ENCODE results near the gene USH2A.

DNA sequence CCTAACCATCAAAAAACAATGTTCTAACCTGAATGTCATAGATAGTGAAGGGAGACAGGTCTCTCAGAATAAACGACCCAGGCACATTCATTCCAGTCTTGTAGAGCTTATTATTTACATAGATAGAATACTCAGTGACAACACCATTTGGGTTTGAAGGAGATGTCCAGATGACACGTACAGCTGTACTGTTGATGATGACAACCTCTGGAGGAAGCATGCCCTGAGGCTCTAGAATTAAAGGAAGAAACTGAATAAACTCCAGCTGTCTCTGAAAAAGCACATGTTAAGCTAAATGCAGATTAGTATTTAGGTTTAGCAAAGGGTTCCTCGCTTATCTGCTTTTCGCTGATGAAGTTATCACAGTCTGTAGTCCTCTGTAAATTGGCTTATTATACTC lies 579.0 kb downstream of the USH2A start:
- TF ChIP-seq EZH2phosphoT487 (IDR thresholded peaks at IDR 0.05; ENCODE audit: insufficient read depth, low read depth) (no peak), EZH2 (IDR thresholded peaks at IDR 0.05; ENCODE audit: insufficient read depth, poor library complexity, severe bottlenecking) (no peak)

Measured in GM23248 (cell line).